ENCODE data around the gene ARRDC1.
"Not testable (repeated sequence)": the region's sequence is repeated elsewhere in the genome, so short reads cannot be mapped to it uniquely, and the experiment has no call there.

ARRDC1 gene

GRCh38 chr9:137626464-137626863, 21.0 kb downstream of the ARRDC1 start:
- H3K27ac ChIP-seq = no peak overlapping the region
- TF ChIP-seq ZFX (IDR thresholded peaks at IDR 0.05; ENCODE audit: borderline replicate concordance) = no peak
- TF ChIP-seq CTCF (IDR thresholded peaks at IDR 0.05) = no peak

- not testable (repeated sequence) for H3K27ac ChIP-seq
Measured at GRCh38 chr9:137627406-137627805, 21.9 kb downstream of the ARRDC1 start.

- peak overlapping the region; percentile 32; the same call in 1 of the 2 replicates for H3K27ac ChIP-seq
- no peak for TF ChIP-seq ZFX (IDR thresholded peaks at IDR 0.05; ENCODE audit: borderline replicate concordance)
- TF ChIP-seq CTCF (IDR thresholded peaks at IDR 0.05) = no peak
Measured at GRCh38 chr9:137630126-137630525, 24.6 kb downstream of the ARRDC1 start.

DNA sequence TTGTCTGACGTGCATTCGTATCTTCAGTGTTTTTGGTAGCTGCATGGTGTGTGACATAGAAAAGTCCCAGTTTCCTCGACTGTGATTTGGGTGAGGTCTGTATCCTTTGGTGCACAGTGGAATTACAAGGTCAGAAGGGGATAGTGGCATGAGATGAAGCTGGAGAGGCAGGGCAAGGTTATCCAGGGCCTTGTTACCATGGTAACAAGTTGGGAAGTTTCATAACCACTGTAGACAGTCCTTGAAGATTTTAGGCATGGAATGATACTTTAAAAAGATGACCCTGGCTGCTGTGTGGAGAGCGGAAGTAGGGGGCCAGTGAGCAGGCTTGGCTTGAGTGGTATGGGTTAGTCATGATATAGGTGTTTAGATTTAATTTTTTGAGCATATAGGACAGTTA, 25.2 kb downstream of the ARRDC1 start:
- H3K27ac ChIP-seq = no peak overlapping the region
- TF ChIP-seq ZFX (IDR thresholded peaks at IDR 0.05; ENCODE audit: borderline replicate concordance) (no peak), CTCF (IDR thresholded peaks at IDR 0.05) (no peak)

DNA sequence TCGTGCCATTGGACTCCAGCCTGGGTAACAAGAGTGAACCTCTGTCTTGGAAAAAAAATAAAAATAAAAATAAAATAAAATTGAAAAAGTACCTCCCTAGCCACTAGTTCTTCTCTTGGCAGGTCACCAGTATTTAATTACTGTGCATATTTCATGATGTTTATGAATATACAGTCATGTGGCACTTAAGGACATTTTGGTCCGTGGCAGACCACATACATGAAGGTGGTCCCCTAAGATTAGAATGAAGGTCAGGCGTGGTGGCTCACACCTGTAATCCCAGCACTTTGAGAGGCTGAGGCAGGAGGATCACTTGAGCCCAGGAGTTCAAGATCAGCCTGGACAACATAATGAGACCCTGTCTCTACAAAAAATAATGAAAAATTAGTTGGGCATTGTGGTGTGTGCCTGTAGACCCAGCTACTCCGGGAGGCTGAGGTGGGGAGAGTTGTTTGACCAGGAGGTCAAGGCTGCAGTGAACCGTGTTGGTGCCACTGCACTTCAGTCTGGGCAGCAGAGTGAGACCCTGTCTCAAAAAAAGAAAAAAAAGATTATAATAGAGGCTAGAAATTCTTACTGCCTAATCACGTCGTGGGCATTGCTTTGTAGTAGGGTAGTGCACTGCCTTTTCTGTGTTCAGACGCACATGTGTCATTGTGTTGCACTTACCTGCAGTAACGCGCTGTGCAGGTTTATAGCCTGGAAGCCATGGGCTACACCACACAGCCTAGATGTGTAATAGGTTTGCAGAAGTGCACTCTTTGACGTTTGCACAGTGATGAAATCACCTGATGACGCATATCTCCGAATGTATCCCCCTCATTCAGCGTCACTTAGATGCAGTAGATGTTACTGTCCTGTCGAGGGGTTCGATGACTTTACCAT, 26.1 kb downstream of the ARRDC1 start:
- TF ChIP-seq ZFX (IDR thresholded peaks at IDR 0.05; ENCODE audit: borderline replicate concordance) = no peak
- no peak for TF ChIP-seq CTCF (IDR thresholded peaks at IDR 0.05)
- no peak overlapping the region for H3K27ac ChIP-seq

DNA sequence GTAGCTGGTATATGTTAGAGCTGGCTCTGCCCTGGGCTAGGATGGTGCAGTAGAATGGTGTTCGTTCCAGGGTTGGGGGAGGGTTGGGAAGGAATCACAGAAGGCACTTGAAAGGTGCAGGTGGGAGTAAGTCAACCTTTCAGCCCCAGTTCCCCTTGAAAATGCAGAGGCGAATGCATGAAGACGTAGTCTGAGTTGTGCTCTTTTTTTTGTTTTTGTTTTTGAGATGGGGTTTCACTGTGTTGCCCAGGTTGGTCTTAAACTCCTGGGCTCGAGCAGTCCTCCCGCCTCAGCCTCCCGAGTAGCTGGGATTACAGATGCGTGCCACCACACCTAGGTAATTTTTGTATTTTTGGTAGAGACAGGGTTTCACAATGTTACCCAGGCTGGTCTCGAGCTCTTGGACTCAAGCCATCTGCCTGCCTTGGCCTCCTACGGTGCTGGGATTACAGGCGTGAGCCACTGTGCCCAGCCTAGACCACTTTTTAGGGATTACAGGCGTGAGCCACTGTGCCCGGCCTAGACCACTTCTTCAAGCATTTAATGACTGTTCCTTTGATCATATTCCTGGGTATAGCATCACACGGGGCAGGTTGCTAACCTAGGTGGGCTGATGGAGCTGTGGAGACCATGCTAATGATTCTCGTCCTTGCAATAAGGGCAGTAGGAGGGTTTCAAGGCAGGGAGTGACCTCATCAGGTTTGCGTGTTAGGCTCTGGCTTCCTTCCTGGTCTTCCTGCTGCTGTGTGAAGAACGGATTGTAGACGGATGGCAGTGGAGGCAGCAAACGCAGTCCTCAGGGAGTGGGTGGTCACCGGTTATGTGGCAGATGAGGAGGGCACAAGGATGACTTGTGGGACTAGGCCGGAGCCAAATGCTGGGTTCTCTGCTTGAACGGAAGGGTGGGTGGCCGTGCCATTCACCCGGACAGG, 27.0 kb downstream of the ARRDC1 start:
- H3K27ac ChIP-seq = no peak overlapping the region
- TF ChIP-seq CTCF (IDR thresholded peaks at IDR 0.05) (no peak), ZFX (IDR thresholded peaks at IDR 0.05; ENCODE audit: borderline replicate concordance) (no peak)

DNA sequence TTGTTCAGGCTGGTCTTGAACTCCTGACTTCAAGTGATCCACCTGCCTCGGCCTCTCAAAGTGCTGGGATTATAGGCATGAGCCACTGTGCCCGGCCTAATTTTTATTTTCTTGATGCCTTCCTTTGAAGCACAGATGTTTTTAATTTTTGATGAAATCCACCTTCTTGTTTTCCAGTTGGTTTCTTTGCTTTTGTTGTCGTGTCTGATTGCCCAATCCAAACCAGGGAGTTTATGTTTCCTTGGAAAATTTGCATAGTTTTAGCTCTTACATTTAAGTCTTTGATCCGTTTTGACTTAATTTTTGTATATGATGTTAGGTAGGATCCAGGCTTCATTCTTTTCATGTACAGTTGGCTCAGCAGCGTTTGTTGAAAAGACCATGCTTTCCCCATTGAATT, 28.5 kb downstream of the ARRDC1 start:
- H3K27ac ChIP-seq = no peak overlapping the region
- TF ChIP-seq ZFX (IDR thresholded peaks at IDR 0.05; ENCODE audit: borderline replicate concordance) = no peak
- TF ChIP-seq CTCF (IDR thresholded peaks at IDR 0.05) = no peak
